AG04449 (cell line): ENCODE results near the gene TC2N.

Experiments used
- CTCF ChIA-PET: fragments of 350-600 bp; formaldehyde crosslinking; extraction: SDS; loops from one replicate; lab custom pipeline; 2021; ENCODE audit warnings: antibody characterized with exemption; lab: Yijun Ruan, JAX
- POLR2A ChIA-PET: fragments of 400-600, 350-600 bp; formaldehyde crosslinking; extraction: SDS; loops from one replicate; lab custom pipeline; 2020; ENCODE audit warnings: antibody characterized with exemption, inconsistent platforms; lab: Yijun Ruan, JAX
- DNase-seq: peaks from one replicate; pipeline ENCODE4 v3.0.0-alpha.2; 2010; ENCODE audit warnings: low read depth, low spot score
- H3K4me3 ChIP-seq: 2 replicates; pipeline ENCODE4 v1.5.1; 2011; ENCODE audit warnings: low read depth, mild to moderate bottlenecking, control low read depth, low read length
- TF ChIP-seq, protein P1 (sequence below): IDR thresholded peaks from one replicate; pipeline ENCODE4 v1.5.1; 2011; ENCODE audit warnings: mild to moderate bottlenecking, moderate library complexity, low read length, control low read depth, inconsistent platforms; ENCODE audit not compliant: insufficient read depth; ENCODE audit errors: missing control alignments

Gene TC2N

DNA sequence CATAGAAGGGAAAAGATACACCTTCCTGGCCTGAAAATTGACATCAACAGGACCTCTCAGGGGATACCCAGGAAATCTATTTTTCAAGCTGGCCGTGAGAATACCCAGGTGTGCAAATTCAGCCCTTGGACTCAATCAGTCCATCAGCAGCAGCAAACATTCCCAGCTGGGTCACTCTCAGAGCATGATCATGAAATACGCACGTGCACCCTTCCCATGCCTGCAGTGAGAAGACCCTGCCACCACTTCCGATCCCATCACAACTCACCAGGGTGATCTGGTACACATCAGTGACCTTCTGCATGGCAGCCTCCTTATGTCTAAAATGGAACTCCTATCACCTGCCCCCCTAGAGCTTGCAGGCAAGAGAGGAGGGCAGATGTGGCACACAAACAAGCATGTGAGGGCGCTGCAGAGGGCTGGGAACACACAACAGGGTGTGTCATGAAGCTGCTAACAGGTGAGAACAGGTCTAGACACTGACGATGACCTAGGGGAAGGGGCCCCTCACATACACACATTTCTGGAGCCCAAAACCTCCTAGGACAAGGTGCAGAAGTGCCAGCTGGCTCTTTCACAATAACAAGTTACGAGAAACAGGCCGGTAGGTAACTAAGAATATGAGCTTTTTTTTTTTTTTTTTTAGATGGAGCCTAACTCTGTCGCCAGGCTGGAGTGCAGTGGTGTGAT, 37.8 kb upstream of the TC2N start:
- DNase-seq: no peak
- no peak overlapping the region for H3K4me3 ChIP-seq
- TF ChIP-seq, protein P1, sequence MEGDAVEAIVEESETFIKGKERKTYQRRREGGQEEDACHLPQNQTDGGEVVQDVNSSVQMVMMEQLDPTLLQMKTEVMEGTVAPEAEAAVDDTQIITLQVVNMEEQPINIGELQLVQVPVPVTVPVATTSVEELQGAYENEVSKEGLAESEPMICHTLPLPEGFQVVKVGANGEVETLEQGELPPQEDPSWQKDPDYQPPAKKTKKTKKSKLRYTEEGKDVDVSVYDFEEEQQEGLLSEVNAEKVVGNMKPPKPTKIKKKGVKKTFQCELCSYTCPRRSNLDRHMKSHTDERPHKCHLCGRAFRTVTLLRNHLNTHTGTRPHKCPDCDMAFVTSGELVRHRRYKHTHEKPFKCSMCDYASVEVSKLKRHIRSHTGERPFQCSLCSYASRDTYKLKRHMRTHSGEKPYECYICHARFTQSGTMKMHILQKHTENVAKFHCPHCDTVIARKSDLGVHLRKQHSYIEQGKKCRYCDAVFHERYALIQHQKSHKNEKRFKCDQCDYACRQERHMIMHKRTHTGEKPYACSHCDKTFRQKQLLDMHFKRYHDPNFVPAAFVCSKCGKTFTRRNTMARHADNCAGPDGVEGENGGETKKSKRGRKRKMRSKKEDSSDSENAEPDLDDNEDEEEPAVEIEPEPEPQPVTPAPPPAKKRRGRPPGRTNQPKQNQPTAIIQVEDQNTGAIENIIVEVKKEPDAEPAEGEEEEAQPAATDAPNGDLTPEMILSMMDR: no peak
- ChIA-PET POLR2A (no interaction called here), CTCF (interaction anchor here (0.8 to 1.6 kb wide), 3 partner anchors 9 to 618 kb away, joined by 3 to 4 read pairs (median 3); no protein-coding TSS in a partner anchor)

DNA sequence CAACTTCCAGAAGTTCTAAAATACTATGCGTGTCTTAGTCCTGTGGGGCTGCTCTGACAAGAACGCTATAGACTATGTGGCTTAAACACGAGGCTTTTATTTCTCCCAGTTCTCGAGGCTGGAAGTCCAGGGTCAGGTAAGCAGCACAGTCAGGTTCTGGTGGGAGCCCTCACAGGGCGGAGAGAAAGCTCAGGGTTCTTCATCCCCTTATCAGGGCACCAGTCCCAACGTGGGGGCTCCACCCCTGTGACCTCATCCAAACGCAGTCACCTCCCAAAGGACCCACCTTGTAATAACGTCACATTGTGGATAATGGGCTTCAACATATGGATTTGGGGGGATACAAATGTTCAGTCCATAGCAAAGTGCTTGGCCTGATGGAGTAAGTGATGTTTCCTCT, 37.1 kb upstream of the TC2N start:
- CTCF ChIA-PET: interaction anchor here (0.8 to 1.6 kb wide), 3 partner anchors 9 to 618 kb away, joined by 3 to 4 read pairs (median 3); no protein-coding TSS in a partner anchor
- POLR2A ChIA-PET: no interaction called here
- no peak overlapping the region for H3K4me3 ChIP-seq
- DNase-seq: no peak
- TF ChIP-seq, protein P1: no peak

DNA sequence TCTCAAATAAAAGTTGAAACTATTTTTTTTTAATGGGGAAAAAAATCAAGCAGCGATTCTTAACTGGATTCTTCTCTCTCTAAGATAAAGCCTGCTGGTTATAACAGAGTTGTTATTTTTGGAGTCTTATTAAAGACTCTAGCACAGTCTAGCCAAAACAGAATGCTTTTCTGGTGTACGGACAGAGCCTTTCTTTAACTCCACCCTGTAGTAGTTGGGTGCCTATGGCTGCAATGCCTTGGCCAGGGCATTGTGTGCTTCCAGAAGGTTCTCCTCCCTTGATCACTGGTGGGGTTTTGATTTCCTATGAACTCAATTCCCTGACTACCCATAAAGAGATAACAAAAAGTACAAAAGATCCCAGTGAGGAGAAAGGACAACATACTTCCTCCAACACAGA, 35.7 kb upstream of the TC2N start:
- CTCF ChIA-PET: no interaction called here
- no peak for DNase-seq
- TF ChIP-seq, protein P1: no peak
- POLR2A ChIA-PET: no interaction called here
- H3K4me3 ChIP-seq: no peak overlapping the region

DNA sequence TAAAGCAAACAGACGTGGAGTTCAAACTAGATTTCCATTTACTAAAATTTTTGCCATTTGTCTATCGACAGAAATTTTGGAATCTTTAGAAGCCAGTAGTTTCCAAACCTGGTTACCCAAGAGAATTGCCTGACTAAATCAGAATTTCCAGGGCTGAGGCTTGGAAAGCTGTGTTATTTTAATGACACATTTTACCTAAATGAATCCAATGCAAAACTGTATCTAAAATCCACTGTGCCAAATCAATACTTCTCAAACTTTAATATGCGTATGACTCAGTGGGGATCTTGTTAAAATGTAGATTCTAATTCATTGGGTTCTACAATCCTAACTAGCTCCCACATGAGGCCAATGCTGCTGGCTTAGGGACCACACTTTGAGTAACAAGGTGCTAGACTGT, 35.0 kb upstream of the TC2N start:
- TF ChIP-seq, protein P1: no peak
- DNase-seq: no peak
- ChIA-PET CTCF (no interaction called here), POLR2A (no interaction called here)
- no peak overlapping the region for H3K4me3 ChIP-seq

DNA sequence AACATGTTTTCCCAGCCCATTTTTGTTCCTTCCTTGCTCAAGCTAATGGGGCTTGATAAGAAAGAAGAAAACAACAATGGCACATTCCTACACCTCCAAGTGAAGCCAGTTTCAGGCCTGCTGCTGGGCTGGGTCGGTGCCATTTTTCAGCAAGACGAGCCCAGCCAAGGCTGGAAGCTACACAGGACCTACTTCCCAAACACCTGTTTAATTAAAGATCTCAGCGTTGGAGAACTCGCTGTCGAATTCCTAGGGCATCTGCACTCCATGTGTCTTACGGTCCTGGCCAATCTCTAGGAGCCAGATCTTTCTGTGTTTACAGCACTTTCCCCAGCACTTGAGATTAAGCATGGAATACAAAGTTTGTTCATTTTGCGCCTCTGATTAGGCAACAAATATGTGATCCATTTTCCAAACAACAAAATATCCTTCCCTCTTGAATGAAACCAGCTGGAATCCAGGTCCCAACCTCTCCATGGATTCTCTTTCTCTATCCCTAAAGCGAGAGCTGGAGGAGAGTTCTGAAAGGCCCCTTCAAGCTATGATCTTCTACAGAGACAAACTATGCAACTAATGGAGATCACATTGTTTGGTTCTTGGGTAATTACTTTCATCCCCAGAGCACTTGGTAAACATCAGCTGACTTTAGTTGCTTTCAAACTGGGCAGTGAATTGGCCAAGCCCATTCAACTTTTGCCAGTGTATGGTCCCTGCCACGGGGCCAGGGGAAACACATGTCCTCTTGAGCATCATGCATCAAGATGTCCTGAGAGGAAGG, 34.3 kb upstream of the TC2N start:
- ChIA-PET POLR2A (no interaction called here), CTCF (no interaction called here)
- H3K4me3 ChIP-seq: no peak overlapping the region
- no peak for DNase-seq
- TF ChIP-seq, protein P1: no peak

DNA sequence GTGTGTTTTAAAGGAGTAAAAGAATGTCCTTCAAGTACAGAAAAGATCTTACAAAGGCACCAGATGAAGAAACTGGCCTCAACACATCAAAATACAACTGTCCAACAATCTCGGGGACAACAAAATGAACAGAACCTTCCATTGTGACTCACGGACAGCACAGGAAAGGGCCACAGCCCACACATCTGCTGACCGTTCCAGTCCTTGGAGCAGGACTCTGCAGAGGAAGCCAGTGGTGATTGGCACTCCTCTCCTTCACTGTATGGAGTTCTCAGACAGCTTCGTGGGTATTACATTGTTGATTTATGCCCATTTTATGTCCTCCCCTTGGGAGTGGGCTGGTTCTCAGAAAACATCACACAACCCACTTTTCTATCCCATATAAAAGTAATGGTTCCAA, 32.5 kb upstream of the TC2N start:
- no peak overlapping the region for H3K4me3 ChIP-seq
- POLR2A ChIA-PET: no interaction called here
- TF ChIP-seq, protein P1: no peak
- CTCF ChIA-PET: no interaction called here
- DNase-seq: no peak
